KMS-11 (cell line): Measurements from ENCODE around the gene ZNF766.

Experiments used
- H2AFZ ChIP-seq: fragments of 200-600 bp; sonication (generic); 2 replicates; pipeline ENCODE4 v1.6.1; 2016; ENCODE audit warnings: antibody characterized with exemption, mixed run types, low read depth
- H3K27ac ChIP-seq: fragments of 200-600 bp; sonication (generic); 2 replicates; pipeline ENCODE4 v1.6.1; 2016; ENCODE audit warnings: mild to moderate bottlenecking, mixed run types
- H3K27me3 ChIP-seq: fragments of 200-600 bp; sonication (generic); 2 replicates; pipeline ENCODE4 v1.6.1; 2017; ENCODE audit warnings: mild to moderate bottlenecking, low read depth, mixed run types, moderate library complexity; ENCODE audit not compliant: insufficient read depth
- H3K36me3 ChIP-seq: fragments of 200-600 bp; sonication (generic); 2 replicates; pipeline ENCODE4 v1.6.1; 2017; ENCODE audit warnings: mild to moderate bottlenecking, mixed run types; ENCODE audit not compliant: insufficient read depth
- H3K4me1 ChIP-seq: fragments of 200-600 bp; sonication (generic); 2 replicates; pipeline ENCODE4 v1.6.1; 2016; ENCODE audit warnings: mild to moderate bottlenecking, low read depth, mixed run types; ENCODE audit not compliant: poor library complexity, severe bottlenecking
- H3K4me2 ChIP-seq: fragments of 200-600 bp; sonication (generic); 2 replicates; pipeline ENCODE4 v1.7.0; 2016; ENCODE audit warnings: mild to moderate bottlenecking, mixed run types
- H3K4me3 ChIP-seq: fragments of 200-600 bp; sonication (generic); IDR thresholded peaks from 2 replicates; pipeline ENCODE4 v1.6.1; 2017; ENCODE audit warnings: low read depth, low read length, mixed read lengths; ENCODE audit not compliant: insufficient read depth
- H3K79me2 ChIP-seq: fragments of 200-600 bp; sonication (generic); 2 replicates; pipeline ENCODE4 v1.6.1; 2016; ENCODE audit warnings: low read depth, mixed run types; ENCODE audit not compliant: insufficient read depth
- H3K9ac ChIP-seq: fragments of 200-600 bp; sonication (generic); 2 replicates; pipeline ENCODE4 v1.6.1; 2016; ENCODE audit warnings: mild to moderate bottlenecking, mixed run types
- H4K20me1 ChIP-seq: fragments of 200-600 bp; sonication (generic); 2 replicates; pipeline ENCODE4 v1.6.1; 2016; ENCODE audit warnings: mild to moderate bottlenecking, mixed run types; ENCODE audit not compliant: insufficient read depth
- CTCF ChIP-seq: fragments of 200-600 bp; sonication (generic); conservative IDR thresholded peaks from 2 replicates; pipeline ENCODE4 v1.6.1; 2017; ENCODE audit warnings: low read depth, mild to moderate bottlenecking, antibody characterized with exemption, low read length, moderate library complexity, mixed read lengths

ZNF766 gene

GRCh38 chr19:52229524-52229923 lies 39.9 kb upstream of the ZNF766 start:
- no peaks in the 10 kb centered on the region for H3K27me3 ChIP-seq
- H3K9ac ChIP-seq, result no peak overlapping the region
- H3K4me1 ChIP-seq, result no peaks in the 10 kb centered on the region
- H3K36me3 ChIP-seq, result no peaks in the 10 kb centered on the region; the same call in 1 of the 2 replicates
- no peak overlapping the region for H3K27ac ChIP-seq
- no peak overlapping the region for H3K4me2 ChIP-seq
- no peak overlapping the region for H2AFZ ChIP-seq
- H3K4me3 ChIP-seq, result no peak overlapping the region
- no peak for TF ChIP-seq CTCF
- no peaks in the 10 kb centered on the region for H4K20me1 ChIP-seq
- no peaks in the 10 kb centered on the region for H3K79me2 ChIP-seq

GRCh38 chr19:52230685-52231084 lies 38.7 kb upstream of the ZNF766 start:
- no peak overlapping the region for H3K27ac ChIP-seq
- no peaks in the 10 kb centered on the region for H3K79me2 ChIP-seq
- no peaks in the 10 kb centered on the region for H3K4me1 ChIP-seq
- H4K20me1 ChIP-seq, result no peaks in the 10 kb centered on the region
- H3K4me3 ChIP-seq, result no peak overlapping the region
- no peak overlapping the region for H3K4me2 ChIP-seq
- no peak overlapping the region for H3K9ac ChIP-seq
- H3K36me3 ChIP-seq, result no peaks in the 10 kb centered on the region; the same call in 1 of the 2 replicates
- TF ChIP-seq CTCF, result no peak
- H2AFZ ChIP-seq, result no peak overlapping the region
- no peaks in the 10 kb centered on the region for H3K27me3 ChIP-seq

GRCh38 chr19:52231154-52231910 lies 38.1 kb upstream of the ZNF766 start:
- TF ChIP-seq CTCF, result no peak
- no peak overlapping the region for H3K9ac ChIP-seq
- H2AFZ ChIP-seq, result no peak overlapping the region
- no peaks in the 10 kb centered on the region for H3K79me2 ChIP-seq
- H3K4me2 ChIP-seq, result no peak overlapping the region
- H4K20me1 ChIP-seq, result no peaks in the 10 kb centered on the region
- no peaks in the 10 kb centered on the region for H3K27me3 ChIP-seq
- no peaks in the 10 kb centered on the region for H3K4me1 ChIP-seq
- no peak overlapping the region for H3K27ac ChIP-seq
- H3K36me3 ChIP-seq, result no peaks in the 10 kb centered on the region; the same call in 1 of the 2 replicates
- no peak overlapping the region for H3K4me3 ChIP-seq

- no peaks in the 10 kb centered on the region for H3K4me1 ChIP-seq
- no peak overlapping the region for H3K4me3 ChIP-seq
- no peaks in the 10 kb centered on the region for H3K79me2 ChIP-seq
- no peak overlapping the region for H3K9ac ChIP-seq
- H4K20me1 ChIP-seq, result no peaks in the 10 kb centered on the region
- H2AFZ ChIP-seq, result no peak overlapping the region
- no peaks in the 10 kb centered on the region for H3K27me3 ChIP-seq
- no peak overlapping the region for H3K27ac ChIP-seq
- H3K4me2 ChIP-seq, result no peak overlapping the region
- TF ChIP-seq CTCF, result no peak
- no peaks in the 10 kb centered on the region for H3K36me3 ChIP-seq
Observed at GRCh38 chr19:52234406-52234805, 35.0 kb upstream of the ZNF766 start.
